ENCODE data around the gene TANGO6. TPM values are rescaled to one million over a fixed set of nuclear protein-coding genes. Genes with fewer than 3 reads are reported as not detected.

Gene TANGO6
- total and polyA plus RNA-seq, 10 of the 15 experiments (the other 5 are each of a cell fraction or from before 2014, with no cell fraction given): 1.1 to 20.6 (median 11.0) TPM

- TF ChIP-seq USF1 (IDR thresholded peaks at IDR 0.05; ENCODE audit: borderline replicate concordance, extremely low read length, insufficient read depth, low read depth, low read length) (no peak), FOS (IDR thresholded peaks at IDR 0.05; ENCODE audit: borderline replicate concordance, extremely low read depth, insufficient read length) (no peak), PKNOX1 (IDR thresholded peaks at IDR 0.05) (peak; percentile 55), ZNF384 (IDR thresholded peaks at IDR 0.05; ENCODE audit: borderline replicate concordance, low read depth, low read length) (peak; percentile 92; the same call in 1 of the 2 replicates), MEF2A (IDR thresholded peaks at IDR 0.05; ENCODE audit: insufficient read depth, low read depth, low read length) (0 out of 2 replicates have a peak, but pooled peaks have one; percentile 15), ATF7 (IDR thresholded peaks at IDR 0.05; ENCODE audit: low read depth) (no peak), RB1 (IDR thresholded peaks at IDR 0.05; ENCODE audit: borderline replicate concordance) (peak; percentile 86; the same call in 1 of the 2 replicates), FOXM1 (IDR thresholded peaks at IDR 0.05; ENCODE audit: low read depth, low read length) (no peak), ZBTB33 (IDR thresholded peaks at IDR 0.05) (no peak), RAD21 (IDR thresholded peaks at IDR 0.05; ENCODE audit: insufficient read depth, low read depth, low read length) (no peak), IRF4 (IDR thresholded peaks at IDR 0.05; ENCODE audit: low read depth, low read length) (no peak), EED (IDR thresholded peaks at IDR 0.05; ENCODE audit: low read depth) (no peak), TCF3 (IDR thresholded peaks at IDR 0.05; ENCODE audit: borderline replicate concordance, insufficient read depth, low read depth, low read length) (0 out of 2 replicates have a peak, but pooled peaks have one; percentile 21)
- TF ChIP-seq, protein P1, sequence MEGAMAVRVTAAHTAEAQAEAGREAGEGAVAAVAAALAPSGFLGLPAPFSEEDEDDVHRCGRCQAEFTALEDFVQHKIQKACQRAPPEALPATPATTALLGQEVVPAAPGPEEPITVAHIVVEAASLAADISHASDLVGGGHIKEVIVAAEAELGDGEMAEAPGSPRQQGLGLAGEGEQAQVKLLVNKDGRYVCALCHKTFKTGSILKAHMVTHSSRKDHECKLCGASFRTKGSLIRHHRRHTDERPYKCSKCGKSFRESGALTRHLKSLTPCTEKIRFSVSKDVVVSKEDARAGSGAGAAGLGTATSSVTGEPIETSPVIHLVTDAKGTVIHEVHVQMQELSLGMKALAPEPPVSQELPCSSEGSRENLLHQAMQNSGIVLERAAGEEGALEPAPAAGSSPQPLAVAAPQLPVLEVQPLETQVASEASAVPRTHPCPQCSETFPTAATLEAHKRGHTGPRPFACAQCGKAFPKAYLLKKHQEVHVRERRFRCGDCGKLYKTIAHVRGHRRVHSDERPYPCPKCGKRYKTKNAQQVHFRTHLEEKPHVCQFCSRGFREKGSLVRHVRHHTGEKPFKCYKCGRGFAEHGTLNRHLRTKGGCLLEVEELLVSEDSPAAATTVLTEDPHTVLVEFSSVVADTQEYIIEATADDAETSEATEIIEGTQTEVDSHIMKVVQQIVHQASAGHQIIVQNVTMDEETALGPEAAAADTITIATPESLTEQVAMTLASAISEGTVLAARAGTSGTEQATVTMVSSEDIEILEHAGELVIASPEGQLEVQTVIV (IDR thresholded peaks at IDR 0.05; ENCODE audit: borderline replicate concordance, partially characterized antibody): no peak
- TF ChIP-seq, protein P2, sequence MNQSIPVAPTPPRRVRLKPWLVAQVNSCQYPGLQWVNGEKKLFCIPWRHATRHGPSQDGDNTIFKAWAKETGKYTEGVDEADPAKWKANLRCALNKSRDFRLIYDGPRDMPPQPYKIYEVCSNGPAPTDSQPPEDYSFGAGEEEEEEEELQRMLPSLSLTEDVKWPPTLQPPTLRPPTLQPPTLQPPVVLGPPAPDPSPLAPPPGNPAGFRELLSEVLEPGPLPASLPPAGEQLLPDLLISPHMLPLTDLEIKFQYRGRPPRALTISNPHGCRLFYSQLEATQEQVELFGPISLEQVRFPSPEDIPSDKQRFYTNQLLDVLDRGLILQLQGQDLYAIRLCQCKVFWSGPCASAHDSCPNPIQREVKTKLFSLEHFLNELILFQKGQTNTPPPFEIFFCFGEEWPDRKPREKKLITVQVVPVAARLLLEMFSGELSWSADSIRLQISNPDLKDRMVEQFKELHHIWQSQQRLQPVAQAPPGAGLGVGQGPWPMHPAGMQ (IDR thresholded peaks at IDR 0.05; ENCODE audit: borderline replicate concordance): no peak
- TF ChIP-seq, protein P3, sequence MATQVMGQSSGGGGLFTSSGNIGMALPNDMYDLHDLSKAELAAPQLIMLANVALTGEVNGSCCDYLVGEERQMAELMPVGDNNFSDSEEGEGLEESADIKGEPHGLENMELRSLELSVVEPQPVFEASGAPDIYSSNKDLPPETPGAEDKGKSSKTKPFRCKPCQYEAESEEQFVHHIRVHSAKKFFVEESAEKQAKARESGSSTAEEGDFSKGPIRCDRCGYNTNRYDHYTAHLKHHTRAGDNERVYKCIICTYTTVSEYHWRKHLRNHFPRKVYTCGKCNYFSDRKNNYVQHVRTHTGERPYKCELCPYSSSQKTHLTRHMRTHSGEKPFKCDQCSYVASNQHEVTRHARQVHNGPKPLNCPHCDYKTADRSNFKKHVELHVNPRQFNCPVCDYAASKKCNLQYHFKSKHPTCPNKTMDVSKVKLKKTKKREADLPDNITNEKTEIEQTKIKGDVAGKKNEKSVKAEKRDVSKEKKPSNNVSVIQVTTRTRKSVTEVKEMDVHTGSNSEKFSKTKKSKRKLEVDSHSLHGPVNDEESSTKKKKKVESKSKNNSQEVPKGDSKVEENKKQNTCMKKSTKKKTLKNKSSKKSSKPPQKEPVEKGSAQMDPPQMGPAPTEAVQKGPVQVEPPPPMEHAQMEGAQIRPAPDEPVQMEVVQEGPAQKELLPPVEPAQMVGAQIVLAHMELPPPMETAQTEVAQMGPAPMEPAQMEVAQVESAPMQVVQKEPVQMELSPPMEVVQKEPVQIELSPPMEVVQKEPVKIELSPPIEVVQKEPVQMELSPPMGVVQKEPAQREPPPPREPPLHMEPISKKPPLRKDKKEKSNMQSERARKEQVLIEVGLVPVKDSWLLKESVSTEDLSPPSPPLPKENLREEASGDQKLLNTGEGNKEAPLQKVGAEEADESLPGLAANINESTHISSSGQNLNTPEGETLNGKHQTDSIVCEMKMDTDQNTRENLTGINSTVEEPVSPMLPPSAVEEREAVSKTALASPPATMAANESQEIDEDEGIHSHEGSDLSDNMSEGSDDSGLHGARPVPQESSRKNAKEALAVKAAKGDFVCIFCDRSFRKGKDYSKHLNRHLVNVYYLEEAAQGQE (IDR thresholded peaks at IDR 0.05; ENCODE audit: low read depth, low read length): no peak
Measured at GRCh38 chr16:68843482-68844210, at the start of gene TANGO6 (continued).
